ENCODE data around the gene HHIPL1.

The HHIPL1 gene

GRCh38 chr14:99604278-99604765 lies 40.6 kb upstream of the HHIPL1 start:
- Histone ChIP-seq H3K79me2 (ENCODE audit: insufficient read depth, low read length) (no peaks in the 10 kb centered on the region), H3K27me3 (ENCODE audit: low read length) (no peaks in the 10 kb centered on the region), H3K9me2 (replicated peaks; ENCODE audit: insufficient read depth, low read length) (no peaks in the 10 kb centered on the region), H3K27ac (ENCODE audit: low read depth, low read length) (no peak overlapping the region), H2AFZ (ENCODE audit: low read depth, low read length, severe bottlenecking) (peak overlapping the region; percentile 86), H3F3A (ENCODE audit: insufficient read depth) (no peaks in the 10 kb centered on the region), H3K4me3 (ENCODE audit: insufficient read depth, low read length, poor library complexity, severe bottlenecking) (peak overlapping the region; percentile 59), H4K20me1 (ENCODE audit: low read depth, low read length) (no peaks in the 10 kb centered on the region), H3K9ac (ENCODE audit: low read length) (peak overlapping the region; percentile 59), H3K9me3 (ENCODE audit: insufficient read depth, low read length) (no peaks in the 10 kb centered on the region), H3K4me2 (ENCODE audit: low read depth, low read length, poor library complexity, severe bottlenecking) (peak overlapping the region; percentile 70), H3K36me3 (ENCODE audit: low read length) (no peaks in the 10 kb centered on the region)
- no peak for TF ChIP-seq CTCF (IDR thresholded peaks at IDR 0.05; ENCODE audit: insufficient read depth, low read length, poor library complexity, severe bottlenecking)
- no peak for TF ChIP-seq EZH2phosphoT487 (conservative IDR thresholded peaks at IDR 0.05; ENCODE audit: low read length)

GRCh38 chr14:99604766-99605298 lies 40.1 kb upstream of the HHIPL1 start:
- Histone ChIP-seq H3K9me2 (replicated peaks; ENCODE audit: insufficient read depth, low read length) (no peaks in the 10 kb centered on the region), H4K20me1 (ENCODE audit: low read depth, low read length) (no peaks in the 10 kb centered on the region), H2AFZ (ENCODE audit: low read depth, low read length, severe bottlenecking) (peak overlapping the region; percentile 86), H3K27me3 (ENCODE audit: low read length) (no peaks in the 10 kb centered on the region), H3F3A (ENCODE audit: insufficient read depth) (no peaks in the 10 kb centered on the region), H3K9ac (ENCODE audit: low read length) (peak overlapping the region; percentile 59), H3K4me2 (ENCODE audit: low read depth, low read length, poor library complexity, severe bottlenecking) (peak overlapping the region; percentile 70), H3K36me3 (ENCODE audit: low read length) (no peaks in the 10 kb centered on the region), H3K9me3 (ENCODE audit: insufficient read depth, low read length) (no peaks in the 10 kb centered on the region), H3K79me2 (ENCODE audit: insufficient read depth, low read length) (no peaks in the 10 kb centered on the region), H3K4me3 (ENCODE audit: insufficient read depth, low read length, poor library complexity, severe bottlenecking) (peak overlapping the region; percentile 59), H3K27ac (ENCODE audit: low read depth, low read length) (no peak overlapping the region)
- TF ChIP-seq CTCF (IDR thresholded peaks at IDR 0.05; ENCODE audit: insufficient read depth, low read length, poor library complexity, severe bottlenecking) (no peak), EZH2phosphoT487 (conservative IDR thresholded peaks at IDR 0.05; ENCODE audit: low read length) (no peak)

- no peaks in the 10 kb centered on the region for H3K9me3 ChIP-seq (ENCODE audit: insufficient read depth, low read length)
- no peaks in the 10 kb centered on the region for H4K20me1 ChIP-seq (ENCODE audit: low read depth, low read length)
- peak overlapping the region; percentile 86 for H2AFZ ChIP-seq (ENCODE audit: low read depth, low read length, severe bottlenecking)
- TF ChIP-seq EZH2phosphoT487 (conservative IDR thresholded peaks at IDR 0.05; ENCODE audit: low read length) (no peak), CTCF (IDR thresholded peaks at IDR 0.05; ENCODE audit: insufficient read depth, low read length, poor library complexity, severe bottlenecking) (no peak)
- no peaks in the 10 kb centered on the region for H3K79me2 ChIP-seq (ENCODE audit: insufficient read depth, low read length)
- H3K9me2 ChIP-seq (replicated peaks; ENCODE audit: insufficient read depth, low read length): no peaks in the 10 kb centered on the region
- H3K4me2 ChIP-seq (ENCODE audit: low read depth, low read length, poor library complexity, severe bottlenecking): peak overlapping the region; percentile 70
- no peaks in the 10 kb centered on the region for H3K36me3 ChIP-seq (ENCODE audit: low read length)
- H3K27me3 ChIP-seq (ENCODE audit: low read length): no peaks in the 10 kb centered on the region
- no peaks in the 10 kb centered on the region for H3F3A ChIP-seq (ENCODE audit: insufficient read depth)
- H3K4me3 ChIP-seq (ENCODE audit: insufficient read depth, low read length, poor library complexity, severe bottlenecking): peak overlapping the region; percentile 59
- H3K9ac ChIP-seq (ENCODE audit: low read length): peak overlapping the region; percentile 59
- H3K27ac ChIP-seq (ENCODE audit: low read depth, low read length): no peak overlapping the region
Observed at GRCh38 chr14:99605299-99605961, 39.5 kb upstream of the HHIPL1 start.
